Activated naive CD4-positive, alpha-beta T cell (primary cell): ENCODE measurements around the gene SERINC2.

ENCODE experiments used
- DNase-seq, 4 experiments: peaks; one replicate each; lab custom pipeline; 2025; lab: John Stamatoyannopoulos, UW

SERINC2 gene

GRCh38 chr1:31414980-31415370 lies 2.0 kb downstream of the SERINC2 start:
- DNase-seq: no peak

GRCh38 chr1:31415658-31416057 lies 2.6 kb downstream of the SERINC2 start:
- DNase-seq: no peak

DNA sequence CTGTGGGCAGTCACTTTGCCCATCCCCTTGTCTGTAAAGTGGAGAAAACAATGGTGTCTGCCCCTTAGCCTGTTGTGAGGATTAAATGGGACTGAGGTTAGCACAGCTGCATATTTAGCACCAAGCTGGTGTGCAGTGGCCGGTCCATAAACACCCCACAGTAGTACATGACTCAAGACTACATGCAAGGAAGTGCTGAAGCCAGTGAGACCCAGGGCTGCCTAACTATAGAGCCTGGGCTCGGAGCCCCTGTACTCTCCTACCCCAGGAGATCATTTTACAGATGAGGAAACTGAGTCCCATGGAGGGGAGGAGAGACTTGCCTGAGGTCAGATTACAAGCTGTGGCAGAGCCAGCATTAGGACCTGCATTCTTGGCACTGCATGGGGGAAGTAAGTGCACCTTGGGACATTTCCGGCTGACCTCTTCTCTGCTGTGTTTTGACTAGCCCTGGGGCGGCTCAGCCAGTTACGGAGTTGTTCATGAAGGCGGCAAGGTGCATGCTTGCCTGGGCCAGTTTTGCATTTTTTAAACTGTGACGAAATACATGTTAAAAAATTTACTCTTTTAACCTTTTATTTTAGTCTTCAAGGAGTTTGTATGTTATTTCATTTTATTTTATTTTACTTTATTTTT lies 3.2 kb downstream of the SERINC2 start:
- DNase-seq: no peak

- DNase-seq: no peak
Observed at GRCh38 chr1:31417148-31417547, 4.1 kb downstream of the SERINC2 start.

DNA sequence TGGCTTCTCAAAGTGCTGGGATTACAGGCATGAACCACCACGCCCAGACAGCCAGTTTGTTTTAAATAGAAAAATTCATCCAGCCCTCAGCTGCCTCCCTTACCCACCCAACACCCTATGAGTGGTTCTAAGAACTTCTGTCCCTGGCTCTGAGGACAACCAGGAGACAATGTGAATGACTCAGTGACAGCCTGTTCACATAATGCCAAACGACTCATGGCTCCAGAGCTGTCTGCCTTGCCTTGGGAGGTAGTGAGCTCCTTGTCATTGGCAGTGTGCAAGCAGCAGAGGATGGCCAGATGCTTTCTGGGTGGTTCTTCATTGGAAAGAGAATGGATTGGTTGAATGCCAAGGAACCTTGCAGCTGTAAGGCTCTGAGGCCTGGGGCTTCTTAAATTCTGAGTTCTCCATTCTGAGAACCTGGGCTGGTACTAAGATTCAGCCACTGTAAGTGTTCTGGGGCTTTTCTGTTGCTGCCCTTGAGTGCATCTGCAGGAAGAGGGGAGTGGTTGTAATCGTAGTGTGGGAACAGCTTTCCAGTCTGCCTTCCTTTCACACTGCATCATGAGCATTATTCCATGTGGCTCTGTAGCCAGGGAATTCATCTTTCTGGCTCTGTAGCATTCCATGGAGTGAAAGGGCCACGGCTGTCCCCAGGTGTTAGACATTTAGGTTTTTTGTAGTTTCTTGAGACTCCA lies 5.8 kb downstream of the SERINC2 start:
- DNase-seq: no peak

GRCh38 chr1:31420716-31421115 lies 7.7 kb downstream of the SERINC2 start:
- no peak for DNase-seq

GRCh38 chr1:31421371-31422040 lies 8.5 kb downstream of the SERINC2 start:
- no peak for DNase-seq

GRCh38 chr1:31422505-31423319 lies 9.7 kb downstream of the SERINC2 start:
- DNase-seq: peak; percentile 12 to 66 (median 54)

DNA sequence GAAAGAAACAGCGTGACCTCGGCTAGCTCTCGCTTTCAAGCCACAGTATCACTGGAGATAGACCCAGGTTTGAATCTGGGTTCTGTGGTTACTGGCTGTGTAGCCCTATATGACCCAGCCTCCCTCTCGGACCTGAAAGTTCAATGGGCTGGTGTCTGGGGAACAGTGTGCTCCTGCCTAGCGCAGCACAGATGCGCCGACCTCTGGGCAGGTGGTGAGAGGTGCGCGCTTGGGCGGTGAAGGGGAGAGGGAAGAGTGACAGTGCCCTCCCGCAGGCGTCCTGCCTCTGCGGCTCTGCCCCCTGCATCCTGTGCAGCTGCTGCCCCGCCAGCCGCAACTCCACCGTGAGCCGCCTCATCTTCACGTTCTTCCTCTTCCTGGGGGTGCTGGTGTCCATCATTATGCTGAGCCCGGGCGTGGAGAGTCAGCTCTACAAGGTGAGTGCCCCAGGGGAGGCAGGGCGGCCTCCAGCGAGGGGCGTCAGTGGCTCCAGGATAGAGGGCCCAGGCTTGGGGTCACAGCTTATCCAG lies 10.5 kb downstream of the SERINC2 start:
- DNase-seq: no peak

DNA sequence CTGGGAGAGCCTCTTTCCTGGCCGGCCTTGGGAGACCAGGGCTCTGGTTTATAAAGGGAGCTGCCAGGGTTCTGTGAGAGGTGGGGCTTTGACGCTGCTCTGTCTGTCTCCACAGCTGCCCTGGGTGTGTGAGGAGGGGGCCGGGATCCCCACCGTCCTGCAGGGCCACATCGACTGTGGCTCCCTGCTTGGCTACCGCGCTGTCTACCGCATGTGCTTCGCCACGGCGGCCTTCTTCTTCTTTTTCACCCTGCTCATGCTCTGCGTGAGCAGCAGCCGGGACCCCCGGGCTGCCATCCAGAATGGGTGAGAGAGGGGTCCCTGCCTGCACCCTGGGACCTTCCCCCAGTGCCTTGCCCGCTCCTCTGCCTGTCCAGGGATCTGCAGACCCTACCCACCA lies 11.6 kb downstream of the SERINC2 start:
- no peak for DNase-seq

DNA sequence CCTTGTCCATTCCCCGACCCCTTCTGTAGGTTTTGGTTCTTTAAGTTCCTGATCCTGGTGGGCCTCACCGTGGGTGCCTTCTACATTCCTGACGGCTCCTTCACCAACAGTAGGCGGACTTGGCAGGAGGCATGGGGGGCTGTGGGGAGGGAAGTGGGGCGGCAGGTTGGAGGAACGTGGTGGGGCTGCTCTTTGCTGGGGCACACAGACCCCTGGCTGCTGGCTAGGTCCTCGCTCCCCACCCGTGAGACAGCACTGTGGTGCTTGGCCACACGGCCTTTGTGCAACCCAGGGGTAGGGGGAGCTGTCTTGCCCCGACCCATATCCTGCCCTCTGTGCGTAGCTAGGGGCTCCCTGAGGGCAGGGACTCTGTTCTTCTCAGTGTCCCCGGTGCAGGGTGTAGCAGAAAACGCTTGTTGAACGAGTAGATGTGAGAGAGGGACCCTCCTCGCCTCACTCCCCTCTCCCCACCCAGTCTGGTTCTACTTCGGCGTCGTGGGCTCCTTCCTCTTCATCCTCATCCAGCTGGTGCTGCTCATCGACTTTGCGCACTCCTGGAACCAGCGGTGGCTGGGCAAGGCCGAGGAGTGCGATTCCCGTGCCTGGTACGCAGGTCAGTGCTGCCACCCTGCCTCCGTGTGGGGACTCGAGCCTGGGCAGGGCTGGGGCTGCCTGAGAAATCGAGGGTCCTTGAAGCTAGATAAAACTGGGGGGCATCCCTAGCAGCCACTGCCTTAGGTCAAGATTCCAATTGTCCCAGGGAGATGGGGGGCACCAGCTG lies 12.5 kb downstream of the SERINC2 start:
- DNase-seq: no peak

DNA sequence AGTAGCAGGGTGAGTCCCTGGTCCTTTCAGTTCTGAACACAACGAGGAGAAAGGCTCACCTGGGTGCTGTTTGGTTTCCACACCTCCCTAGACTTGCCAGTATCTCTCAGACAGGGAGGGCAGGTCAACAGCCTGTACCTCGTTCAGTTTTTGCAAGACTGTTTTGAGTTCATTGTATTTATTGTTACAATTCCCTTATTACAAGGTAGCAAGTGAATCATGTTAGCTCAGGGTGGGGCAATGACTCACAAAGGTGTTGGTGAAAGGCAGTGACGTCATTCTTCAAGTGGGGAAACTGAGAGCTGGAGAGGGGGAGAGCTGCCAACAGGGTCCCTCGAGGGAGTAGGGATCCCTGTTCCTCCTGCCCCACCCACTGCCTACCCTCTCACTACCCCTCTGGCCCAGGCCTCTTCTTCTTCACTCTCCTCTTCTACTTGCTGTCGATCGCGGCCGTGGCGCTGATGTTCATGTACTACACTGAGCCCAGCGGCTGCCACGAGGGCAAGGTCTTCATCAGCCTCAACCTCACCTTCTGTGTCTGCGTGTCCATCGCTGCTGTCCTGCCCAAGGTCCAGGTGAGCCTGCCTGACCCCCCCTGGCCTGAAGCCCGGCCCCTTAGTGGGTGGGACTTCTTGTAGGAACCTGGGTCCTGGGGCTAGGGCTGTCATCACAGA lies 13.4 kb downstream of the SERINC2 start:
- DNase-seq: no peak

GRCh38 chr1:31427322-31427721 lies 14.3 kb downstream of the SERINC2 start:
- DNase-seq: no peak

GRCh38 chr1:31428436-31429221 lies 15.6 kb downstream of the SERINC2 start:
- DNase-seq: no peak

- DNase-seq: no peak
Observed at GRCh38 chr1:31429583-31429982, 16.6 kb downstream of the SERINC2 start.

- peak in 1 of 4 experiments; percentile 7 for DNase-seq
Observed at GRCh38 chr1:31431351-31432257, 18.6 kb downstream of the SERINC2 start.

DNA sequence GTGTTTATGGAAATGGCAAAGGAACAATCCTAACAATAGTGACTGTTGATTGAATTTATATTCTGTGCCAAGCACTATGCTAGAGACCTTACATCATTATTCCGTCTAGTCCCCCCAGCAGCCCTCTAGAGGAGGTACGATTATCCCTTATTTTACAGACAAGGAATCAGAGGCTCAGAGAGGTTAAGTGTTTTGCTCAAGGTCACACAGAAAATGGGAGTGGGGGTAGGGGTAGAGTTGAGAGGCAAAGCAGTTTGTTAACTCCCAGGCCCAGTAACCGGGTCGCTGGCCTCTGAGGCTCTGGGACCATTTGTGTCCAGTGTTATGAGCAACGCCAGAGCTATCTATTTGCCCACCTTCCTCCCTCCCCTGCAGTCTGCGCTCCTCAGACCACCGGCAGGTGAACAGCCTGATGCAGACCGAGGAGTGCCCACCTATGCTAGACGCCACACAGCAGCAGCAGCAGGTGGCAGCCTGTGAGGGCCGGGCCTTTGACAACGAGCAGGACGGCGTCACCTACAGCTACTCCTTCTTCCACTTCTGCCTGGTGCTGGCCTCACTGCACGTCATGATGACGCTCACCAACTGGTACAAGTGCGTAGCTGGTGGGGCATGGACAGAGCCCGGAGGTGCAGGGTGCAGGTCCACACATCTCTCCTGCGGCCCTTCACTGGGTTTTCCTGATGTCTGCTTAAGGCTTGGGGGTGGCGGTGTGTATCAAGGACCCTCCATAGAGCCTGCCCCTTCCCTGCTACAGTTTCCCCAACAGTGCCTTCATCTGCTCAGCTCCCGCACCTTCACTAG lies 19.8 kb downstream of the SERINC2 start:
- no peak for DNase-seq

- no peak for DNase-seq
Observed at GRCh38 chr1:31433396-31433930, 20.4 kb downstream of the SERINC2 start.
